HEK293T (cell line): ENCODE measurements around the gene APOLD1.

Experiments used
- ARNT ChIP-seq: fragments of 450-650 bp; IDR thresholded peaks from 2 replicates; pipeline ENCODE4 v1.6.1; 2017; ENCODE audit warnings: mild to moderate bottlenecking
- BHLHE40 ChIP-seq: fragments of 450-650 bp; IDR thresholded peaks from 2 replicates; pipeline ENCODE4 v1.6.1; 2016; ENCODE audit warnings: mild to moderate bottlenecking, moderate library complexity, borderline replicate concordance
- ELF4 ChIP-seq: fragments of 450-650 bp; IDR thresholded peaks from 2 replicates; pipeline ENCODE4 v1.6.1; 2017; ENCODE audit warnings: antibody characterized with exemption
- FOXM1 ChIP-seq: fragments of 450-650 bp; IDR thresholded peaks from 2 replicates; pipeline ENCODE4 v1.6.1; 2017; ENCODE audit warnings: mild to moderate bottlenecking, borderline replicate concordance
- L3MBTL2 ChIP-seq: fragments of 450-650 bp; conservative IDR thresholded peaks from 2 replicates; pipeline ENCODE4 v1.6.1; 2016; ENCODE audit warnings: mild to moderate bottlenecking
- SP1 ChIP-seq: fragments of 450-650 bp; IDR thresholded peaks from 2 replicates; pipeline ENCODE4 v1.6.1; 2017
- SUZ12 ChIP-seq: fragments of 450-650 bp; IDR thresholded peaks from 2 replicates; pipeline ENCODE4 v1.6.1; 2016; ENCODE audit warnings: mild to moderate bottlenecking
- TF ChIP-seq, protein P1 (sequence below): fragments of 450-650 bp; IDR thresholded peaks from 2 replicates; pipeline ENCODE4 v1.6.1; 2016

DNA sequence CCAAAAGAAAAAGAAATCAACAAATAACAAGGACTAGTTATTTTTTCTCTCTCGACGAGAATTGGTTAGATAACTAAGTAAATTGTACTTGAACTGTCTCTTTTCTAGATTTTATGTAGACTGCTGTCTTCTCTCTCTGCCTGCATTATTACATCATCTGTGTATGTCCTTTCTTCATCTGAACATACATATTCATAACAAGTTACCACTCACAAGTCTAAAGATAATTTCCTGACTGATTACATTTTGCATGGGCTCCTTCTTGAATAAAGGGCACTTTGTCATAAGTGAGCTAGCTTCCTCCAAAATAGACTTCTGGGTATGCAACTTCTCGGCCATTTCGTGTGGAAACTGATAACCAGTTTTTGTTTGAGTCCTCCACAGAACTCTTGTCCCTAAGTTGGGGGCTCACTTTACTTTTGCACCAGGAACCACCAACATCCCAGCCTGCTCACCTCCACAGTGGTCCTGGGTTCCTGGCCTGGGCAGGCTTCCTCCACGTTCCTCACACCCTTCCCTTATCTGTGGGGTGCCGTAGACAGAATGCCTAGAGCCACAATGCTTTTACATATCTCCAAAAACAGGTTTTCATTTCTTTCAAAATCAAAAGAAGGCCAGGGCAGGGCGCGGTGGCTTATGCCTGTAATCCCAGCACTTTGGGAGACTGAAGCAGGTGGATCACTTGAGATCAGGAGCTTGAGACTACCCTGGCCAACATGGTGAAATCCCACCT, 21.5 kb downstream of the APOLD1 start:
- no peak for TF ChIP-seq SUZ12
- no peak for TF ChIP-seq SP1
- no peak for TF ChIP-seq FOXM1
- TF ChIP-seq BHLHE40: no peak
- no peak for TF ChIP-seq ARNT
- TF ChIP-seq, protein P1, sequence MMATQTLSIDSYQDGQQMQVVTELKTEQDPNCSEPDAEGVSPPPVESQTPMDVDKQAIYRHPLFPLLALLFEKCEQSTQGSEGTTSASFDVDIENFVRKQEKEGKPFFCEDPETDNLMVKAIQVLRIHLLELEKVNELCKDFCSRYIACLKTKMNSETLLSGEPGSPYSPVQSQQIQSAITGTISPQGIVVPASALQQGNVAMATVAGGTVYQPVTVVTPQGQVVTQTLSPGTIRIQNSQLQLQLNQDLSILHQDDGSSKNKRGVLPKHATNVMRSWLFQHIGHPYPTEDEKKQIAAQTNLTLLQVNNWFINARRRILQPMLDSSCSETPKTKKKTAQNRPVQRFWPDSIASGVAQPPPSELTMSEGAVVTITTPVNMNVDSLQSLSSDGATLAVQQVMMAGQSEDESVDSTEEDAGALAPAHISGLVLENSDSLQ: no peak
- no peak for TF ChIP-seq L3MBTL2
- TF ChIP-seq ELF4: no peak
